Testis (tissue), 3 donors: ENCODE measurements around the gene AIG1. TPM values are rescaled to one million over a fixed set of nuclear protein-coding genes. Genes with fewer than 3 reads are reported as not detected.

Experiments
- DNase-seq: peaks from one replicate; pipeline ENCODE4 v3.0.0-alpha.2; 2019
- H3K27ac ChIP-seq, 2 donors: fragments of 200-600 bp; sonication (generic); one replicate each; pipeline ENCODE4 v1.5.1; 2019
- H3K27me3 ChIP-seq: fragments of 200-600 bp; sonication (generic); one replicate; pipeline ENCODE4 v1.5.1; 2019
- H3K36me3 ChIP-seq: fragments of 200-600 bp; sonication (generic); one replicate; pipeline ENCODE4 v1.5.1; 2017; ENCODE audit warnings: low read depth; ENCODE audit errors: missing control alignments
- H3K4me1 ChIP-seq: fragments of 200-600 bp; sonication (generic); one replicate; pipeline ENCODE4 v1.5.1; 2019
- H3K4me3 ChIP-seq, 2 donors: fragments of 200-600 bp; sonication (generic); one replicate each; pipeline ENCODE4 v1.5.1; 2017 to 2019
- H3K9me3 ChIP-seq: fragments of 200-600 bp; sonication (generic); one replicate; pipeline ENCODE4 v1.5.1; 2017
- CTCF ChIP-seq, 3 experiments: fragments of 450-650 bp in 2 of 3; fragments of 200-600 bp in 1 of 3; sonication (generic) in 1 of 3; IDR thresholded peaks; one replicate each; pipeline ENCODE4 v1.5.1; 2016 to 2019; ENCODE audit warnings: antibody characterized with exemption in 3 of 3, mild to moderate bottlenecking in 2 of 3, moderate library complexity in 1 of 3
- POLR2A ChIP-seq: fragments of 450-650 bp; IDR thresholded peaks from one replicate; pipeline ENCODE4 v1.6.1; 2017; ENCODE audit warnings: antibody characterized with exemption, mild to moderate bottlenecking, moderate library complexity
- WGBS, 2 donors: methylation state at CpG; one replicate each; pipeline ENCODE4 v1.1.5; 2018; 5-methylcytosine and 5-hydroxymethylcytosine counted together
- intact Hi-C: fragments of 100-400 bp; cut with DNase I; formaldehyde crosslinking; loops from one replicate; pipeline ENCODE4 v1.15.1; 2023; ENCODE audit warnings: low total_unique reads
- polyA plus RNA-seq: library from polyadenylated mRNA; stranded (reverse); fragments of 350-450 nt; fragmentation: Illumina TruSeq; extraction: RNeasy Lipid Tissue Mini Kit (QIAGEN cat#74804); gene quantifications from one replicate; pipeline ENCODE4 v1.2.3, GENCODE V29; 2014; ENCODE audit warnings: low read depth, low replicate concordance; ENCODE audit not compliant: insufficient read depth
- total RNA-seq, 2 donors: library from RNA; depleted of rRNA; stranded (reverse); fragments of >200 nt; gene quantifications; one replicate each; pipeline ENCODE4 v1.2.3, GENCODE V29; 2016

Gene AIG1
- total and polyA plus RNA-seq, 3 donors from 2014 or later: 39.6 to 57.9 (median 50.7) TPM

DNA sequence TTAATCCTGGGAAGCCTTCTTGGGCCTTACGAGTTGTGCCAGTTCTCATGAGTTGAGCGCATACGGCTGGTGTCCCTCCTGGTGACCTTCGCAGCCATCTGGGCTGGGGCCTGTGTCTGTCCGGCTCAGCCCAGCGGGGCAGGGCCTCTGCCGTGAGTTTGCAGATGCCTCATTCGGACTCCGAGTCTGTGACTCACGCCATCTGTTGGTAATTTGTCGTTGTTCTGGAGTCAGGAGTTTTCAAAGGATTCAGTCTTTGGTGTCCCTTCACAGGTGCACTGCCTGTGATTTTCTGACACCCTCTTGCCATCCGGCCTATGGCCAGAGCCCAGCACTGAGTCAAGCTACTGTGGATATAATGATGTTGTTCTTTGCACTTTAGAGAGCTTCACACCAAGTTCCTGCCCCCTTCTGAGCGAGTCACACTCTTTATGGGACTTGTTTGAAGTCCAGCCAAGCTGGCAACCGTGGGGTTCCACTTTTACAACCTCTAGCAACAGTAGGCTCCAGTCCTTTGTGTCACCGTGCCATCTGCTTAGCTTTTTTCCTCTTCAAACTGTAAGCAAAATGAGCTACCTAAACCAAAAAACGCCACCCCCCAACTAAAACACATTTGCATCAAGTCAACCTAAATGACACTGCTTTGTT, 175.6 kb downstream of the AIG1 start:
- H3K9me3 ChIP-seq: no peaks in the 10 kb centered on the region
- H3K27ac ChIP-seq: no peak overlapping the region
- TF ChIP-seq CTCF (IDR thresholded peaks at IDR 0.05) (no peak), POLR2A (no peak)
- peaks cover 4% of the 10 kb centered on the region for H3K4me1 ChIP-seq
- H3K27me3 ChIP-seq: no peaks in the 10 kb centered on the region
- intact Hi-C loops: no loop called here
- no peak overlapping the region for H3K4me3 ChIP-seq
- WGBS, 2 donors: 79 to 83% methylated on average over 16 of the region's 16 CpGs
- no peaks in the 10 kb centered on the region for H3K36me3 ChIP-seq
- DNase-seq: no peak

GRCh38 chr6:143238306-143238705, 177.6 kb downstream of the AIG1 start:
- no peak for TF ChIP-seq CTCF (IDR thresholded peaks at IDR 0.05)
- TF ChIP-seq POLR2A: no peak
- Histone ChIP-seq H3K9me3 (no peaks in the 10 kb centered on the region), H3K27me3 (no peaks in the 10 kb centered on the region), H3K27ac (no peak overlapping the region), H3K4me3 (no peak overlapping the region), H3K36me3 (no peaks in the 10 kb centered on the region), H3K4me1 (peaks cover 4% of the 10 kb centered on the region)
- DNase-seq: no peak
- intact Hi-C loops: no loop called here
- 90 to 95% methylated on average over 1 of the region's 1 CpG for WGBS, 2 donors

DNA sequence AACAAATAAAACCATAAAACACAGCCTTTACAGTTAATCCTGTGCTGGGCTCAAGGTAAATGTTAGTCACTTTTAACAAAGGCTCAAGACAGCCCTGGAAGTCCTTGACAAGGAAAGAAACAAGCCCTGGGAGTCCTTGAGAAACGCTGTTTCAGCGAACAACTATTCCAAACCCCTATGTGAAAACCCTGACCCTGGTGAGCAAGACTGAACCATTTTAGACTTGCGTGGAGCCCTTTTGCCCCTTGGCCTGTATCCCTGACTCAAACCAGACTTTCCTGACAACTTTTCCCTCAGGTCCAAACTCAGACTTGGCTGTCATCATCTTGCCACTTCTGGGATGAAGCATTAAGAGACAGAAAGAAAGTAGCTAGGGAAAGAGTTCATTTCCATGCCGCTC, 180.4 kb downstream of the AIG1 start:
- no peaks in the 10 kb centered on the region for H3K4me1 ChIP-seq
- no peak overlapping the region for H3K4me3 ChIP-seq
- no peak overlapping the region for H3K27ac ChIP-seq
- no peaks in the 10 kb centered on the region for H3K27me3 ChIP-seq
- peak; percentile 58 for DNase-seq
- TF ChIP-seq POLR2A (no peak), CTCF (IDR thresholded peaks at IDR 0.05) (no peak)
- intact Hi-C loops: no loop called here
- H3K9me3 ChIP-seq: no peaks in the 10 kb centered on the region
- H3K36me3 ChIP-seq: no peaks in the 10 kb centered on the region
- 42 to 52% methylated on average over 4 of the region's 4 CpGs for WGBS, 2 donors

DNA sequence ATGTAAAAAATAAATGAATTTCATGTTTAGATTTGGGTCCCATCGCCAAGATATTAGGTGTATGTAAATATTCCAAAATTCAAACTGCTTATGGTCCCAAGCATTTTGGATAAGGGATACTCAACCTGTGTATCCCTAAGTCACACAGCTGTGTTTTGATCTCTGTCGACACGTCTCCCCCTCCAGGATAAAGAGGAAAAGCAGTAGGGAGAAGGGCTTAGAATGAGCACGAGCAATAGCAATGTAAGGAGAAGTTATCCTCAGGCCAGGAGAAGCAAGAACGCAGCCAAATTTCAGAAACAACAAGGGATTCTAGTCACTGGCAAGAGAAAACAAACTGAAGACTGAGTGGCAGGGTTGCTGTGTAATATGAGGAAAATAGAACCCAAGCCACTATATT, 181.2 kb downstream of the AIG1 start:
- Histone ChIP-seq H3K27me3 (no peaks in the 10 kb centered on the region), H3K4me3 (no peak overlapping the region), H3K27ac (no peak overlapping the region), H3K36me3 (no peaks in the 10 kb centered on the region), H3K4me1 (no peaks in the 10 kb centered on the region), H3K9me3 (no peaks in the 10 kb centered on the region)
- TF ChIP-seq CTCF (IDR thresholded peaks at IDR 0.05) (no peak), POLR2A (no peak)
- 71 to 80% methylated on average over 5 of the region's 5 CpGs for WGBS, 2 donors
- DNase-seq: no peak
- intact Hi-C loops: no loop called here

DNA sequence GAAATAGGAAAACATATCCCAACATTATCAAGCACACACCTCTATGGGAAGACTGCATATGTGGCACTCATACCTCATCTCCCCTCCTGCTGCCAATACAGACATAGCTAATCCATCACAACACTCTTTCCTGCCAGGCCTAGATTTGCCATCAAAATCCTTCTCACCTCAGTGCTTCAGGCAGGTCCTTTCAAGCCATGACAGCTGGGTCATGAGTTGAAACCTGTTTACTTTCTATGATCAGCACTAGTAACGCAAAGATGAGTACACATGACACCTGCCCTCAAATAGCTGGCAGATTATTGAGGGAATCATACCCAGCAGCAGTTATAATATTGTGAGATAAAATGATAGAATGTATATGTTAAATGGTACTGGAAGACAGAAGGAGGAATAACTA, 183.1 kb downstream of the AIG1 start:
- Histone ChIP-seq H3K27me3 (no peaks in the 10 kb centered on the region), H3K9me3 (no peaks in the 10 kb centered on the region), H3K4me1 (no peaks in the 10 kb centered on the region), H3K27ac (no peak overlapping the region), H3K36me3 (no peaks in the 10 kb centered on the region), H3K4me3 (no peak overlapping the region)
- intact Hi-C loops: no loop called here
- no peak for DNase-seq
- WGBS, 2 donors: 97 to 100% methylated on average over 1 of the region's 1 CpG
- no peak for TF ChIP-seq POLR2A
- TF ChIP-seq CTCF (IDR thresholded peaks at IDR 0.05): no peak
